Measurements from ENCODE around the gene SLC16A10. TPM values are rescaled to one million over a fixed set of nuclear protein-coding genes. Genes with fewer than 3 reads are reported as not detected.

The SLC16A10 gene
- total and polyA plus RNA-seq, 2 donors (not counting 3 experiments of a cell fraction or from before 2014, with no cell fraction given) = not detected

GRCh38 chr6:111110036-111110435, 22.7 kb downstream of the SLC16A10 start:
- TF ChIP-seq MYC (IDR thresholded peaks at IDR 0.05; ENCODE audit: low read depth, low read length) (no peak), POLR2A (IDR thresholded peaks at IDR 0.05; ENCODE audit: low read depth, low read length) (no peak), JUN (IDR thresholded peaks at IDR 0.05; ENCODE audit: borderline replicate concordance, insufficient read depth, insufficient read length, low read depth) (no peak), EZH2 (IDR thresholded peaks at IDR 0.05; ENCODE audit: borderline replicate concordance, low read depth, low read length, severe bottlenecking) (no peak), FOS (IDR thresholded peaks at IDR 0.05; ENCODE audit: borderline replicate concordance, insufficient read depth, low read length) (no peak), MAX (IDR thresholded peaks at IDR 0.05; ENCODE audit: insufficient read depth, insufficient read length) (no peak), POLR2AphosphoS5 (IDR thresholded peaks at IDR 0.05; ENCODE audit: insufficient read depth, low read depth, low read length) (no peak), GATA2 (IDR thresholded peaks at IDR 0.05; ENCODE audit: insufficient read depth, insufficient read length, low read depth, low read length) (no peak)
- TF ChIP-seq, protein P1, sequence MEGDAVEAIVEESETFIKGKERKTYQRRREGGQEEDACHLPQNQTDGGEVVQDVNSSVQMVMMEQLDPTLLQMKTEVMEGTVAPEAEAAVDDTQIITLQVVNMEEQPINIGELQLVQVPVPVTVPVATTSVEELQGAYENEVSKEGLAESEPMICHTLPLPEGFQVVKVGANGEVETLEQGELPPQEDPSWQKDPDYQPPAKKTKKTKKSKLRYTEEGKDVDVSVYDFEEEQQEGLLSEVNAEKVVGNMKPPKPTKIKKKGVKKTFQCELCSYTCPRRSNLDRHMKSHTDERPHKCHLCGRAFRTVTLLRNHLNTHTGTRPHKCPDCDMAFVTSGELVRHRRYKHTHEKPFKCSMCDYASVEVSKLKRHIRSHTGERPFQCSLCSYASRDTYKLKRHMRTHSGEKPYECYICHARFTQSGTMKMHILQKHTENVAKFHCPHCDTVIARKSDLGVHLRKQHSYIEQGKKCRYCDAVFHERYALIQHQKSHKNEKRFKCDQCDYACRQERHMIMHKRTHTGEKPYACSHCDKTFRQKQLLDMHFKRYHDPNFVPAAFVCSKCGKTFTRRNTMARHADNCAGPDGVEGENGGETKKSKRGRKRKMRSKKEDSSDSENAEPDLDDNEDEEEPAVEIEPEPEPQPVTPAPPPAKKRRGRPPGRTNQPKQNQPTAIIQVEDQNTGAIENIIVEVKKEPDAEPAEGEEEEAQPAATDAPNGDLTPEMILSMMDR (IDR thresholded peaks at IDR 0.05; ENCODE audit: extremely low read depth in 1 of 2, insufficient read depth in 1 of 2, low read depth in 1 of 2, low read length in 2 of 2) = no peak
- intact Hi-C loops (cut with micrococcal nuclease) (no loop called here), dilution Hi-C loops (cut with MboI; ENCODE audit: extremely low pct_ligation_motif_present, low sequenced_read_pairs) (no loop called here)
- POLR2A ChIA-PET = no interaction called here
- no TSS peak for BruUV-seq (replicated peaks)
- no peak for FAIRE-seq
- H3K4me2 ChIP-seq (ENCODE audit: insufficient read depth, low read length) = no peak overlapping the region
- peaks cover 13 to 23% of the 10 kb centered on the region in 2 experiments for H3K27me3 ChIP-seq (ENCODE audit: control insufficient read depth in 2 of 2, insufficient read depth in 2 of 2, low read length in 2 of 2)
- H3K27ac ChIP-seq (ENCODE audit: insufficient read depth, low read depth, low read length) = no peak overlapping the region
- H3K4me3 ChIP-seq (replicated peaks in 1 of 3; ENCODE audit: insufficient read depth in 1 of 3, low read depth in 1 of 3, low read length in 3 of 3) = no peak overlapping the region
- CTCF ChIA-PET = no interaction called here
- no peaks in the 10 kb centered on the region for H4K20me1 ChIP-seq (replicated peaks; ENCODE audit: control insufficient read depth, extremely low read depth, insufficient read depth, low read length)
- peaks cover 4% of the 10 kb centered on the region for H3K9me1 ChIP-seq (replicated peaks; ENCODE audit: control insufficient read depth, extremely low read depth, insufficient read depth, low read length)
- no peaks in the 10 kb centered on the region for H3K36me3 ChIP-seq (ENCODE audit: control insufficient read depth in 2 of 2, extremely low read depth in 1 of 2, insufficient read depth in 2 of 2, low read length in 2 of 2)
- H3K9me3 ChIP-seq (replicated peaks; ENCODE audit: control insufficient read depth, insufficient read depth, low read length) = no peaks in the 10 kb centered on the region
- H3K9ac ChIP-seq (replicated peaks; ENCODE audit: extremely low read depth, insufficient read depth, low read length) = no peak overlapping the region
- H3K79me2 ChIP-seq (ENCODE audit: control insufficient read depth, insufficient read depth, low read length) = no peaks in the 10 kb centered on the region
- H3K4me1 ChIP-seq (ENCODE audit: control insufficient read depth, extremely low read depth, insufficient read depth, low read length) = no peaks in the 10 kb centered on the region
- no peak for DNase-seq (ENCODE audit: low read depth, low spot score)
- no peak overlapping the region for H2AFZ ChIP-seq (ENCODE audit: low read depth, low read length)

All from endothelial cell of umbilical vein (primary cell).